Endodermal cell (in vitro differentiated cells): ENCODE measurements around the gene KAZN. TPM values are rescaled to one million over a fixed set of nuclear protein-coding genes. Genes with fewer than 3 reads are reported as not detected.

Source experiments
- DNase-seq: peaks from one replicate; pipeline ENCODE4 v3.0.0-alpha.2; 2017
- H3K27ac ChIP-seq: 2 replicates; pipeline ENCODE4 v1.5.1; 2013; ENCODE audit warnings: mild to moderate bottlenecking, low read depth, low read length, moderate library complexity
- H3K27me3 ChIP-seq: 2 replicates; pipeline ENCODE4 v1.6.1; 2013; ENCODE audit warnings: mild to moderate bottlenecking, low read length, moderate library complexity; ENCODE audit not compliant: insufficient read depth, control insufficient read depth, poor library complexity, severe bottlenecking
- H3K36me3 ChIP-seq: 2 replicates; pipeline ENCODE4 v1.7.0; 2013; ENCODE audit warnings: mild to moderate bottlenecking, low read length, moderate library complexity; ENCODE audit not compliant: control insufficient read depth, insufficient read depth
- H3K4me1 ChIP-seq: one replicate; pipeline ENCODE4 v1.7.0; 2013; ENCODE audit warnings: low read length; ENCODE audit not compliant: control insufficient read depth, insufficient read depth
- H3K4me3 ChIP-seq: 2 replicates; pipeline ENCODE4 v1.5.1; 2013; ENCODE audit warnings: mild to moderate bottlenecking, low read length, moderate library complexity
- H3K9ac ChIP-seq: 2 replicates; pipeline ENCODE4 v1.6.1; 2013; ENCODE audit warnings: mild to moderate bottlenecking, low read length, moderate library complexity; ENCODE audit not compliant: poor library complexity, severe bottlenecking; ENCODE audit errors: extremely low read depth
- H3K9me3 ChIP-seq: 2 replicates; pipeline ENCODE4 v1.6.1; 2013; ENCODE audit warnings: mild to moderate bottlenecking, low read length, moderate library complexity; ENCODE audit not compliant: control insufficient read depth
- H3K27ac Mint-ChIP-seq: 2 replicates; pipeline ENCODE4 v1.8.0; 2020; ENCODE audit warnings: mixed read lengths
- H3K27me3 Mint-ChIP-seq: 2 replicates; pipeline ENCODE4 v1.8.0; 2021; ENCODE audit warnings: mild to moderate bottlenecking, mixed read lengths; ENCODE audit not compliant: insufficient read depth
- H3K36me3 Mint-ChIP-seq: 2 replicates; pipeline ENCODE4 v1.8.0; 2020; ENCODE audit warnings: low read depth, mixed read lengths
- H3K4me1 Mint-ChIP-seq: 2 replicates; pipeline ENCODE4 v1.8.0; 2020; ENCODE audit warnings: mixed read lengths
- H3K4me3 Mint-ChIP-seq: 2 replicates; pipeline ENCODE4 v1.8.0; 2020; ENCODE audit warnings: mild to moderate bottlenecking, moderate library complexity, mixed read lengths
- H3K9me3 Mint-ChIP-seq: 2 replicates; pipeline ENCODE4 v1.8.0; 2020; ENCODE audit warnings: mild to moderate bottlenecking, mixed read lengths
- WGBS, 2 experiments: methylation state at CpG; one replicate each; pipeline versions ENCODE4 v1.1.5 to v1.1.7; 2013; ENCODE audit warnings: missing lambda C conversion rate in 2 of 2, mixed read lengths in 1 of 2; ENCODE audit not compliant: insufficient coverage in 1 of 2, insufficient read length in 1 of 2; 5-methylcytosine and 5-hydroxymethylcytosine counted together
- total RNA-seq, 2 donors: library from RNA; stranded (reverse); fragmentation: NEBNext Ultra II Directional in 1 of 2; extraction: Animal tissue kit (Norgen Biotek cat#: 25700) in 1 of 2; gene quantifications; 2 replicates in 1 of 2; 3 replicates in 1 of 2; pipeline ENCODE4 v1.2.1, GENCODE V29; 2021
- TF ChIP-seq, protein P1 (sequence below): fragments of 200-600 bp; sonication (generic); conservative IDR thresholded peaks from 2 replicates; pipeline ENCODE4 v1.5.0; 2021; ENCODE audit warnings: antibody characterized with exemption, mild to moderate bottlenecking

KAZN gene
- total RNA-seq, 2 donors from 2014 or later: 12.4 to 13.9 TPM

DNA sequence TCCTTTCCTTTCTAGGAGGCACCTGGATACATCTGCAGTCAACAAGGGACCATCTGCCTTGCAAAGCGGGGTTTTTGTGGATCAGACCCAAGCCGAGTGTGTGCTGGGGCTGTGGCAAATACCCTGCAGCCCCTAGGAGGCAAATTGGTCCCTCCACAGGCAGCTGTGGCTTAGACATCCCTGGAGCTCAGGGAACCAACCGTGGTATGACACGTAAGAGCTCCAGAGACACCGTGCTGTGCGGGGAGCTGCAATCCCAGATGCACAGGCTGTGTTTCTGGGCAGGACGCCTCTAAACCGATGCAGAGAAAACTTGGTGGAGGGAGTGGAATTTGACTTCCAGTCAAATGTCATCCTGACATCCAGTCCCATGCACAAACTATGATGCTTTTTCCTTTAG is 141.5 kb downstream of the KAZN start:
- Histone ChIP-seq H3K4me1 (peaks cover 10% of the 10 kb centered on the region), H3K9me3 (no peaks in the 10 kb centered on the region), H3K9ac (no peak overlapping the region), H3K27me3 (no peaks in the 10 kb centered on the region), H3K36me3 (no peaks in the 10 kb centered on the region), H3K4me3 (no peak overlapping the region), H3K27ac (no peak overlapping the region)
- H3K4me3 Mint-ChIP-seq: no peak overlapping the region
- DNase-seq: peak; percentile 76
- 56 to 63% methylated on average over 7 to 8 of the region's 8 CpGs for WGBS, 2 experiments
- peaks cover 3% of the 10 kb centered on the region for H3K27me3 Mint-ChIP-seq
- no peaks in the 10 kb centered on the region for H3K36me3 Mint-ChIP-seq
- TF ChIP-seq, protein P1, sequence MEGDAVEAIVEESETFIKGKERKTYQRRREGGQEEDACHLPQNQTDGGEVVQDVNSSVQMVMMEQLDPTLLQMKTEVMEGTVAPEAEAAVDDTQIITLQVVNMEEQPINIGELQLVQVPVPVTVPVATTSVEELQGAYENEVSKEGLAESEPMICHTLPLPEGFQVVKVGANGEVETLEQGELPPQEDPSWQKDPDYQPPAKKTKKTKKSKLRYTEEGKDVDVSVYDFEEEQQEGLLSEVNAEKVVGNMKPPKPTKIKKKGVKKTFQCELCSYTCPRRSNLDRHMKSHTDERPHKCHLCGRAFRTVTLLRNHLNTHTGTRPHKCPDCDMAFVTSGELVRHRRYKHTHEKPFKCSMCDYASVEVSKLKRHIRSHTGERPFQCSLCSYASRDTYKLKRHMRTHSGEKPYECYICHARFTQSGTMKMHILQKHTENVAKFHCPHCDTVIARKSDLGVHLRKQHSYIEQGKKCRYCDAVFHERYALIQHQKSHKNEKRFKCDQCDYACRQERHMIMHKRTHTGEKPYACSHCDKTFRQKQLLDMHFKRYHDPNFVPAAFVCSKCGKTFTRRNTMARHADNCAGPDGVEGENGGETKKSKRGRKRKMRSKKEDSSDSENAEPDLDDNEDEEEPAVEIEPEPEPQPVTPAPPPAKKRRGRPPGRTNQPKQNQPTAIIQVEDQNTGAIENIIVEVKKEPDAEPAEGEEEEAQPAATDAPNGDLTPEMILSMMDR: no peak
- no peak overlapping the region for H3K27ac Mint-ChIP-seq
- H3K9me3 Mint-ChIP-seq: no peaks in the 10 kb centered on the region
- peaks cover 53% of the 10 kb centered on the region for H3K4me1 Mint-ChIP-seq

DNA sequence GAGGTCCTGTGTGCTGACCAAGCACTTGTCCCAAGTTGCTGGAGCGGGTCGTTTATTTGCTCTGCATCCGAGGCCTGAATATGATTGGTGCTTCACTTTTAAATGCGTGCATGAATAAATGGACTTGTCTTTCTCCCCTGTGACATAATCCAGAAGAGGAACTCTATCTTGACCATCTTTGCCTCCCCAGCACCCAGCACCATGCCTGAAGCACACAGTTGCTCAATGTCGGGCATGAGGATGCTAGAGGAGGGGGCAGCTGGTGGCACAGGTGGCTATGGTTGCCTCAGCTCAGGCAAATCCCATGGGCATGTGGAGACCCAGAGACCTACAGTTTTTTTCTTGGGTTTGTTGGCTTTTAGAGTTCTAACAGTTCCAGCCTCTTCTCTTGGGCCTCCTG is 142.6 kb downstream of the KAZN start:
- peak; percentile 48 for DNase-seq
- TF ChIP-seq, protein P1: no peak
- H3K36me3 ChIP-seq: no peaks in the 10 kb centered on the region
- peaks cover 3% of the 10 kb centered on the region for H3K27me3 Mint-ChIP-seq
- WGBS, 2 experiments: 82 to 88% methylated on average over 4 to 5 of the region's 5 CpGs
- no peaks in the 10 kb centered on the region for H3K27me3 ChIP-seq
- H3K4me1 Mint-ChIP-seq: peaks cover 54% of the 10 kb centered on the region
- H3K4me1 ChIP-seq: peaks cover 6% of the 10 kb centered on the region
- no peaks in the 10 kb centered on the region for H3K9me3 ChIP-seq
- no peaks in the 10 kb centered on the region for H3K9me3 Mint-ChIP-seq
- no peaks in the 10 kb centered on the region for H3K36me3 Mint-ChIP-seq
- H3K9ac ChIP-seq: no peak overlapping the region
- H3K4me3 Mint-ChIP-seq: no peak overlapping the region
- no peak overlapping the region for H3K4me3 ChIP-seq
- no peak overlapping the region for H3K27ac Mint-ChIP-seq
- H3K27ac ChIP-seq: no peak overlapping the region

DNA sequence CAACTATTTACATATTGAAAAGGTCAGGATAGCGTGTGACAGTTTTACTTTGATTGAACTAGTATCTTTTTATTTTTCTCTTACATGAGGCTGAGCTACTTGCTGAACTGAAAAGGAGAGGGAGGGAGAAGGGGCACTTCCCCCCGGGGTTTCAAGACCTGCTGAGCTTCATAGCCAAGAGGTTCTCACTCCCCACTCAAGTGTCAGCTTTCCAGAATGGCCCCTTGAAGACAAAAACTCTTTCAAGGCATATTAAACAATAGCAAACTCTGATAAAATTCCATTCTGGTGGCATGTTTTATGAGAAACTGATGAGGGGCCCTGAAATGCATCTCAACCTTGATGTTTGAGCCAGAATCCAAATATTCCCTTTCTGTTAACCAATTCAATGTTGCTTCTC is 143.0 kb downstream of the KAZN start:
- Histone ChIP-seq H3K27ac (no peak overlapping the region), H3K9ac (no peak overlapping the region), H3K27me3 (no peaks in the 10 kb centered on the region), H3K4me3 (no peak overlapping the region), H3K36me3 (no peaks in the 10 kb centered on the region), H3K9me3 (no peaks in the 10 kb centered on the region), H3K4me1 (peaks cover 6% of the 10 kb centered on the region)
- Mint-ChIP-seq H3K9me3 (no peaks in the 10 kb centered on the region), H3K27ac (peak overlapping the region; percentile 58), H3K27me3 (peaks cover 3% of the 10 kb centered on the region), H3K36me3 (no peaks in the 10 kb centered on the region), H3K4me1 (peaks cover 57% of the 10 kb centered on the region), H3K4me3 (no peak overlapping the region)
- TF ChIP-seq, protein P1: no peak
- 0 to 49% methylated on average over 1 to 2 of the region's 2 CpGs for WGBS, 2 experiments
- DNase-seq: peak; percentile 40
